GM21717 (cell line): ENCODE data around the gene MPG.
"Not testable (repeated sequence)": the region's sequence is repeated elsewhere in the genome, so short reads cannot be mapped to it uniquely, and the experiment has no call there.

Source experiments
- ATAC-seq: cut with Tn5 transposase; IDR thresholded peaks from one replicate; pipeline ENCODE4 v1.9.1; 2021; ENCODE audit warnings: mild to moderate bottlenecking, moderate library complexity; ENCODE audit not compliant: unreplicated experiment

The MPG gene

GRCh38 chr16:106623-107324, 28.7 kb downstream of the MPG start:
- no peak for ATAC-seq

- no peak for ATAC-seq
These were observed 34.3 kb downstream of the MPG start for GRCh38 chr16:112153-112840.

- no peak for ATAC-seq
These were observed 36.3 kb downstream of the MPG start for GRCh38 chr16:114327-114726.

- ATAC-seq = no peak
These were observed 38.0 kb downstream of the MPG start for GRCh38 chr16:116015-116414.

- ATAC-seq = no peak
These were observed 39.6 kb downstream of the MPG start for GRCh38 chr16:117379-118365.

- no peak for ATAC-seq
These were observed 40.8 kb downstream of the MPG start for GRCh38 chr16:118857-119256.

GRCh38 chr16:119295-119694, 41.3 kb downstream of the MPG start:
- no peak for ATAC-seq

GRCh38 chr16:119835-120491, 41.9 kb downstream of the MPG start:
- no peak for ATAC-seq

GRCh38 chr16:120756-121155, 42.7 kb downstream of the MPG start:
- no peak for ATAC-seq

- no peak for ATAC-seq
These were observed 44.3 kb downstream of the MPG start for GRCh38 chr16:122361-122760.

GRCh38 chr16:123558-124350, 45.7 kb downstream of the MPG start:
- ATAC-seq = not testable (repeated sequence)

GRCh38 chr16:125011-125410, 47.0 kb downstream of the MPG start:
- ATAC-seq = no peak

GRCh38 chr16:129075-129474, 51.0 kb downstream of the MPG start:
- ATAC-seq = no peak

GRCh38 chr16:130533-131173, 52.6 kb downstream of the MPG start:
- no peak for ATAC-seq

GRCh38 chr16:132120-132519, 54.1 kb downstream of the MPG start:
- no peak for ATAC-seq

- ATAC-seq = no peak
These were observed 55.7 kb downstream of the MPG start for GRCh38 chr16:133716-134115.
